ENCODE data around the gene SURF6. TPM values are rescaled to one million over a fixed set of nuclear protein-coding genes. Genes with fewer than 3 reads are reported as not detected.

Gene SURF6
- total and polyA plus RNA-seq, 4 experiments from 2014 or later, result 2.3 to 28.9 (median 21.0) TPM

GRCh38 chr9:133282464-133283238, 53.3 kb downstream of the SURF6 start:
- Mint-ChIP-seq H3K27me3 (peaks cover 6 to 14% of the 10 kb centered on the region in 2 donors), H3K36me3 (no peaks in the 10 kb centered on the region), H3K9me3 (peaks cover 0 to 6% (median 1%) of the 10 kb centered on the region in 8 donors), H3K4me3 (no peak overlapping the region), H3K4me1 (no peaks in the 10 kb centered on the region), H3K27ac (no peak overlapping the region)
- Histone ChIP-seq H3K27ac (ENCODE audit: low read depth, low read length) (no peak overlapping the region), H3K36me3 (ENCODE audit: insufficient read depth, low read length) (no peaks in the 10 kb centered on the region), H3K27me3 (ENCODE audit: insufficient read depth, low read length) (no peaks in the 10 kb centered on the region), H3K4me3 (ENCODE audit: low read length in 2 of 2) (no peak overlapping the region), H3K9me3 (ENCODE audit: control insufficient read depth in 1 of 2, low read length in 2 of 2) (no peaks in the 10 kb centered on the region), H3K4me1 (ENCODE audit: insufficient read depth, low read length) (no peaks in the 10 kb centered on the region)
- CTCF ChIA-PET (ENCODE audit: partially characterized antibody), result no interaction called here
- DNase-seq, result no peak
- intact Hi-C loops (cut with micrococcal nuclease), result no loop called here
- POLR2A ChIA-PET (ENCODE audit: partially characterized antibody), result no interaction called here

DNA sequence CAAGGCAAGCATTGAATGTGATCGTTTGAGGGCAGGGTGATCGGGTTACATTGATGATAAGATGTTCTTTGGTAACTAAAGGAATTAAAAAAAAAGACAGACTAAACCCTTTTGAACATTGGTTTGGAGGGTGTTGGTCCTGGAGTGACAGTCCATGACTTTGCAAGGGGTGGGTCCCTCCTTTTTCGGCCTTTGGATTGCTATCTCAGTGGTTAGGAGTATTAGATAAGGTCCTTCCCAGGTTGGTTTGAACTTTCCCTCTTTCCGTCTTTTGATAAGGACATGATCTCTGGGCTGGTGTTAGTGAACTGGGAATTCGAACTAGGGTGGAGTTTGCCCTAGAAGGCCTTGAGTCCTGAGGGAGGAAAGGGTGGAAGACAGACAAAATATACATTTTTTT, 55.6 kb downstream of the SURF6 start:
- no peak overlapping the region for H3K27ac Mint-ChIP-seq
- POLR2A ChIA-PET (ENCODE audit: partially characterized antibody), result no interaction called here

More for the DNA sequence above, 55.6 kb downstream of the SURF6 start:
- Mint-ChIP-seq H3K27me3 (peaks cover 13 to 21% of the 10 kb centered on the region in 2 donors), H3K36me3 (no peaks in the 10 kb centered on the region), H3K9me3 (peaks cover 0 to 6% (median 0%) of the 10 kb centered on the region in 8 donors), H3K4me1 (peaks cover 0 to 4% (median 1%) of the 10 kb centered on the region in 4 donors), H3K4me3 (no peak overlapping the region)
- DNase-seq, result no peak
- CTCF ChIA-PET (ENCODE audit: partially characterized antibody), result no interaction called here
- H3K4me3 ChIP-seq (ENCODE audit: low read length in 2 of 2), result no peak overlapping the region
- no peaks in the 10 kb centered on the region for H3K36me3 ChIP-seq (ENCODE audit: insufficient read depth, low read length)
- no peak overlapping the region for H3K27ac ChIP-seq (ENCODE audit: low read depth, low read length)
- no peaks in the 10 kb centered on the region for H3K27me3 ChIP-seq (ENCODE audit: insufficient read depth, low read length)
- intact Hi-C loops (cut with micrococcal nuclease), result no loop called here
- no peaks in the 10 kb centered on the region for H3K4me1 ChIP-seq (ENCODE audit: insufficient read depth, low read length)
- no peaks in the 10 kb centered on the region for H3K9me3 ChIP-seq (ENCODE audit: control insufficient read depth in 1 of 2, low read length in 2 of 2)

Other genes starting within 250 kb of the SURF6 start
- 100 to 1,000 TPM; 123 to 131 TPM for gene RALGDS, start 214.9 kb downstream of the SURF6 start, total RNA-seq
- 10 to 100 TPM; 27.9 to 67.8 TPM for gene RALGDS, start 214.9 kb downstream of the SURF6 start, polyA plus RNA-seq
- 1 to 10 TPM; 3.6 to 6.3 TPM for gene GBGT1, start 172.3 kb downstream of the SURF6 start, total RNA-seq
- under 1 TPM; 0.16 to 0.50 TPM for gene GBGT1, start 172.3 kb downstream of the SURF6 start, polyA plus RNA-seq
- not detected for gene OBP2B, start 126.9 kb downstream of the SURF6 start, total RNA-seq
- gene OBP2B, start 126.9 kb downstream of the SURF6 start, polyA plus RNA-seq, result not detected
- gene ABO, start 61.0 kb downstream of the SURF6 start, total RNA-seq, result under 1 TPM in 1 of 2 experiments, not detected in 1; 0.29 TPM
- 1 to 10 TPM; 1.2 to 1.7 TPM for gene ABO, start 61.0 kb downstream of the SURF6 start, polyA plus RNA-seq
- 10 to 100 TPM; 40.2 to 42.8 TPM for gene MED22, start 11.9 kb upstream of the SURF6 start, total RNA-seq
- gene MED22, start 11.9 kb upstream of the SURF6 start, polyA plus RNA-seq, result 10 to 100 TPM in 1 of 2 donors, 1 to 10 TPM in 1; 8.1 to 16.0 TPM
- gene RPL7A, start 12.0 kb upstream of the SURF6 start, total RNA-seq, result 1,000 to 10,000 TPM; 2,104 to 2,268 TPM
- gene RPL7A, start 12.0 kb upstream of the SURF6 start, polyA plus RNA-seq, result 1,000 to 10,000 TPM in 1 of 2 donors, 100 to 1,000 TPM in 1; 794 to 1,144 TPM
- gene SURF1, start 20.3 kb upstream of the SURF6 start, total RNA-seq, result 10 to 100 TPM; 54.3 to 61.1 TPM
- gene SURF1, start 20.3 kb upstream of the SURF6 start, polyA plus RNA-seq, result 100 to 1,000 TPM; 105 to 114 TPM
- 10 to 100 TPM; 19.5 to 19.8 TPM for gene SURF2, start 20.4 kb upstream of the SURF6 start, total RNA-seq
- gene SURF2, start 20.4 kb upstream of the SURF6 start, polyA plus RNA-seq, result 10 to 100 TPM; 29.7 to 46.7 TPM
- 100 to 1,000 TPM; 103 to 110 TPM for gene SURF4, start 39.9 kb upstream of the SURF6 start, total RNA-seq
- gene SURF4, start 39.9 kb upstream of the SURF6 start, polyA plus RNA-seq, result 100 to 1,000 TPM; 156 to 264 TPM
- gene STKLD1, start 40.2 kb upstream of the SURF6 start, total RNA-seq, result 1 to 10 TPM; 1.4 to 2.1 TPM
- gene STKLD1, start 40.2 kb upstream of the SURF6 start, polyA plus RNA-seq, result 1 to 10 TPM in 1 of 2 donors, not detected in 1; 1.5 TPM
- gene REXO4, start 81.8 kb upstream of the SURF6 start, total RNA-seq, result 10 to 100 TPM; 38.7 to 39.0 TPM
- 10 to 100 TPM; 10.7 to 25.2 TPM for gene REXO4, start 81.8 kb upstream of the SURF6 start, polyA plus RNA-seq
- 1 to 10 TPM; 1.5 to 1.7 TPM for gene ADAMTS13, start 86.2 kb upstream of the SURF6 start, total RNA-seq
- gene ADAMTS13, start 86.2 kb upstream of the SURF6 start, polyA plus RNA-seq, result not detected
- 1 to 10 TPM; 2.5 to 2.6 TPM for gene CACFD1, start 123.8 kb upstream of the SURF6 start, total RNA-seq
- gene CACFD1, start 123.8 kb upstream of the SURF6 start, polyA plus RNA-seq, result 1 to 10 TPM; 2.9 to 3.4 TPM
- gene SLC2A6, start 142.9 kb upstream of the SURF6 start, total RNA-seq, result 1 to 10 TPM; 1.6 to 2.5 TPM
- gene SLC2A6, start 142.9 kb upstream of the SURF6 start, polyA plus RNA-seq, result 1 to 10 TPM in 1 of 2 donors, under 1 TPM in 1; 0.41 to 1.1 TPM
- not detected for gene MYMK, start 188.8 kb upstream of the SURF6 start, total RNA-seq
- gene MYMK, start 188.8 kb upstream of the SURF6 start, polyA plus RNA-seq, result not detected
- under 1 TPM; 0.09 to 0.17 TPM for gene ADAMTSL2, start 198.5 kb upstream of the SURF6 start, total RNA-seq
- under 1 TPM in 1 of 2 donors, not detected in 1; 0.07 TPM for gene ADAMTSL2, start 198.5 kb upstream of the SURF6 start, polyA plus RNA-seq

Data from CD4-positive, alpha-beta memory T cell (primary cell).